NB4 (cell line): Measurements from ENCODE around the gene WDR88.
"Not testable (repeated sequence)": the region's sequence is repeated elsewhere in the genome, so short reads cannot be mapped to it uniquely, and the experiment has no call there.

ENCODE experiments used
- DNase-seq: peaks from one replicate; pipeline ENCODE4 v3.0.0; 2010; ENCODE audit warnings: low read depth
- H3K4me3 ChIP-seq: one replicate; pipeline ENCODE4 v1.5.1; 2011; ENCODE audit warnings: mild to moderate bottlenecking, low read depth, low read length, moderate library complexity
- CTCF ChIP-seq: IDR thresholded peaks from one replicate; pipeline ENCODE4 v1.5.1; 2012; ENCODE audit warnings: low read depth, low read length
- MAX ChIP-seq: IDR thresholded peaks from 2 replicates; pipeline ENCODE4 v1.6.1; 2011; ENCODE audit warnings: low read depth, low read length
- MYC ChIP-seq: IDR thresholded peaks from 2 replicates; pipeline ENCODE4 v1.6.1; 2011; ENCODE audit warnings: low read depth, low read length
- POLR2A ChIP-seq: IDR thresholded peaks from 2 replicates; pipeline ENCODE4 v1.6.1; 2011; ENCODE audit warnings: mild to moderate bottlenecking; ENCODE audit not compliant: insufficient read length; ENCODE audit errors: extremely low read depth

The WDR88 gene

GRCh38 chr19:33220115-33220514, 88.2 kb downstream of the WDR88 start:
- no peak overlapping the region for H3K4me3 ChIP-seq
- no peak for DNase-seq
- TF ChIP-seq MAX, result no peak
- TF ChIP-seq POLR2A, result no peak
- TF ChIP-seq CTCF, result no peak
- no peak for TF ChIP-seq MYC

GRCh38 chr19:33220735-33221134, 88.8 kb downstream of the WDR88 start:
- TF ChIP-seq MAX, result no peak
- TF ChIP-seq CTCF, result no peak
- TF ChIP-seq MYC, result no peak
- no peak for TF ChIP-seq POLR2A
- no peak overlapping the region for H3K4me3 ChIP-seq
- DNase-seq, result no peak

GRCh38 chr19:33221638-33222037, 89.7 kb downstream of the WDR88 start:
- TF ChIP-seq MYC (no peak), CTCF (no peak), MAX (no peak), POLR2A (no peak)
- no peak for DNase-seq
- H3K4me3 ChIP-seq, result no peak overlapping the region

- not testable (repeated sequence) for DNase-seq, H3K4me3 ChIP-seq
These were observed 90.3 kb downstream of the WDR88 start for GRCh38 chr19:33222255-33222654.

- H3K4me3 ChIP-seq, result no peak overlapping the region
- no peak for TF ChIP-seq CTCF
- no peak for TF ChIP-seq POLR2A
- TF ChIP-seq MYC, result no peak
- no peak for TF ChIP-seq MAX
- no peak for DNase-seq
These were observed 93.0 kb downstream of the WDR88 start for GRCh38 chr19:33224694-33225457.
